Measurements from ENCODE around the gene MKRN2OS.

The MKRN2OS gene

GRCh38 chr3:12512534-12513118, 32.7 kb downstream of the MKRN2OS start:
- no peak for DNase-seq

DNA sequence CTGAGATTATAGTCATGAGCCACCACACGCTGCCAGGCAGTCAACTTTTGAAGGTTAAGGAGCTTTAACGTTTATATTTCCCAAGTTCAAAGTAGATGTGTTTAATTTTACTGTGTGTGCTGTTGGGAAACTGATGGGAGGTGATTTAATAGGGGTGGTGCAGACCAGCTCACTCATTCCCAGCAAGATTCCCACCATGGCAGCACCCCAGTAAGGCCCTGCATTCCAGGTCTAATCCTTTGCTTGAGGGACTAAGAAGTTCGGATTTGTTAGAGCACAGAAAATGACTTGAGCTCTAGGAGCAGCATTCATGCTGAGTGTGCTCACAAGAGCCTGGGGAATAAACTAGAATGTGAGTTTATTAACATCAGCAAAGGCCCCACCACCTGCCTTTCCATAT, 35.8 kb downstream of the MKRN2OS start:
- no peak for DNase-seq

DNA sequence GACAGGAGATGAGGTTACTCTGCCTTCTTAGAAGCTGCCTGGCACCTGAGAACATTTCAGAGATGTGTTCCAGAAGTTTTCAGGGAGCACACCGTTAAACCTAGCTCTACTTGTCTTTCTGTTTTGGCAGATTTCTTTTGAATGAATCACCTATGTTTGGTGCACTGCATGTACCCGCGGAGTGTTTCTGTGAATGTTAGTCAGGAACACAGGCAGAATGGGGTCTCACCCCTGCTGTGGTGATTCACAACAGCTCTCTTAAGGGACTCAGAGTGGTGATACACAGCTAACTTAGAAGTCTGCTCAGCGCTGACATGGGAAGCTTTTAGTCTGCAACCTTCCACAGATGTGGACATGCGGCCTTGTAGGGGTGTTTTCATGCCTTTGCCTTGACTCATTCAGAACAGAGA, 37.0 kb downstream of the MKRN2OS start:
- no peak for DNase-seq

DNA sequence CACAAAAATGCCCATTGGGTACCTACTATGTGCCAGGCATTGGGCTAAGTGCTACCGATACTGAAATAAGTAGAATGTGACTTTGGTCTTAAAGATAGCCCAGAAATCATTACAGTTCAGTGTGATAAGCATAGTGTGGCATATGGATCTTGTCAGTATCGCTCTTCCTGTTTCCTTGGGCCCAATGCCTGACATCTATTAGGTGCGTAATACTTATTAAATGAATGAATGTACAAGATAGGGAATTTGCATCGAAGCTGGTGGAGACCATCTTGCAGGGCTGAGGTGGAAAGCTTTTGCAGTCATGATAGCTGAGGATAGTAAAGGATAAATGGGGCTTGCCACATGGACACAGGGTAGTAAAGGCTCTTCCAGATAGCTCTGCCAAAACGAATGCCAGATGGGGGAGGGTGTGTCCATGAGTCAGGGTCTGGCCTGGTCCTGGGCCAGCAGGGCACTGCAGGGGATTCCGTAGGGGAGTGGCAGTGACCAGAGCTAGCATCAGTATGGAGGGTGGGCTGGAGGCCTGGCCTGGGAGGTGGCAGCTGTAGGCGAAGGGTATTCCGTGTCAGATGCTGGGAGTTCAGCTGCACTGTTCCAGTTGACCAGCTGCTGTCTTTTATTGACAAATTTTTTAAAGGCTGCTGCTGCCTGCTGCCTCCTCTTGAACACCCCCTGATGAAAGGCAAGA, 37.6 kb downstream of the MKRN2OS start:
- DNase-seq: no peak

DNA sequence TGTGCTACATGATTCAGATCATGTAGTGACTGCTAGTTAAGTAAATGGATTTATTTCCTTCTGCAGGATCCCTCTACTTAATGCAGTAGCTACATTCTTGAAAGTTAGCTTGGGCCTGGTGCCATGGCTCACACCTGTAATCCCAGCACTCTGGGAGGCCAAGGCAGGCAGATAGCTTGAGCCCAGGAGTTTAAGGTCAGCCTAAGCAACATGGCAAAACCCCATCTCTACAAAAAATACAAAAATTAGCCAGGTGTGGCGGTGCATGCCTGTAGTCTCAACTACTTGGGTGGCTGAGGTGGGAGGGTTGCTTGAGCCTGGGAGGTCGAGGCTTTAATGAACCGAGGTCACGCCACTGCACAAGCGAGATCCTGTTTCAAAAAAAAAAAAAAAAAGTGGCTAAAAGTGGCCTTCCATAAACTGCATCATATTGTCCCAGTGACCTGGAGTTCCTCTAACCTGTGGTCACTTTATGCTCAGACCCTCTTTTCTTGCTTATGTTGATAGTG, 39.0 kb downstream of the MKRN2OS start:
- DNase-seq: no peak

- no peak for DNase-seq
These were observed 42.0 kb downstream of the MKRN2OS start for GRCh38 chr3:12503126-12503957.

DNA sequence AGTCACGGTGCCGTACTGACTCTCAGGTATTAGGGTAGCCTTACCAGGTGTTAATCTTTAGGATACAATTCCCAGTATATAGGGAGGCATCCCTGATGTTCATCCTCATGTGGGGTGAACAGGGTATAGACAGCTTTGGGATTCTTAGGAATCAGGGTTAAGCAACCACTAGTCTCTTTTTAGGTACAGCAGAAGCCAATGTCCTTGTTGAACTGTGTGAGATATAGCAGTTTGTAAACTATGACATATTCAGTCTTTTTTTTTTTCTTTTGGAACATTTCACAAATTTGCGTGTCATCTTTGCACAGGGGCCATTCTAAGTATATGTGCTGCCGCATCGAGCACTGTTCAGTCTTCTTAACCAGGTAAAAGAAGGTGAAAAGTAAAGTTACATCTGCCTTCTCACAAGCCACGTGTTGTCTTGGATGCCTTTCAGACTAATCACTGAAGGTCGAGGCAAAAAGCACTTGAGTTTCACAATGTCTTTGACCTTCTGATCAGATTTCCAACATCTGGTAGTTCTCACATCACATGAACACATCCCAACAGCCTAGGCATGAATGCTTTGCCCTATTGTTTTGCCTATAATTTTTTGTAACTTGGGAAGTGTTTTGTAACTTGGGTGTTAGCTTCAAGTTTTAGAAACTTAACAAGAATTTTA, 43.8 kb downstream of the MKRN2OS start:
- DNase-seq: no peak

- no peak for DNase-seq
These were observed 45.8 kb downstream of the MKRN2OS start for GRCh38 chr3:12499474-12499873.

GRCh38 chr3:12496453-12496761, 48.9 kb downstream of the MKRN2OS start:
- no peak for DNase-seq

DNA sequence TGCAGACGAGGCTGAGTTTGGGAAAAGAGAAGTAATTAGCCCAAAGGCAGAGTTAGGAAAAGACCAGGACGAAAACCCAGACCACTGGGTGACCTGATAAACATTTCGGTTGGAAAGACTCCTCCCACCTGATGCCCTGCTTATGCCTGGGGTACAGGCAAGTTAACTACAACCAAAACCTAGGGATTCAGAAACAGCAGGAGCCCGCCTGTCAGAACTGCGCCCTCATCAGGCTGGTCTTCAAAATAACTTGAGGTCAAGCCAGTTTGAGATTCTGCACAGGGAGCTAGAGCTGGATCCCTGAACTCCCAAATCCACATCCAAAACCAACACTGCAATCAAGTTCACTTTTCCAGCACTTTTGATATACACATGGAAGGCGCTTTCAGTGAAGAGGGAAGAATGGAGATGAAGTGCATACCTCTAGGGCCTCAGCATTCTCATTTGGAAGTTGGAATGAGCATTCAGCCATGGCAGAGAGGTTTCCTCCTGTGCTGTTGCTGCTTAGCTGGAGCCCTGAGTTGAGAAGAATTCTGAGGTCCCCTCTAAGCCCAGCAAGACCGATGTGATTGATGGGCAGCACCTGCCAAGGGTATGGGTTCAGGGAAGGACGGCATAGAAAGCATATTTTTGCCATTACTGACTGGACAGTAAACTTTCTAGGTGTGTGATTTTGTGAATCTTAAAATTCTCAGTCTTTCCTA, 49.4 kb downstream of the MKRN2OS start:
- DNase-seq: no peak

DNA sequence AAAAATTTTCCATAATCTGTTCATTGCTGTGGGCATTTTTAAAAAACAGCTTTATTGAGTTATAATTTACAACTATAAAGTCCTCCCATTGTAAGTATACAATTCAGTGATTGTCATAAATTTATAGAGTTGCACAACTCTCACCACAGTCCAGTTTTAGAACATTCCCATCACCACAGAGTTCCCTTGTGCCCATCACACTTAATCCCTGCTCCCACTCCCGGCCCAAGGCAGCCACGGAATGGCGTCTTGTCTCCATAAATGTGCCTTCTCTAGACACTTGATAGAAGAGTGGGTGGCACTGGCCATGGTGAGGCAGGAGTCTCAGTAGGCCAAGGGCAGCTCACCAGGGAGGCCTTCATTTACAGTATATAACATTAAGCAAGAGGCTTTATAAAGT, 54.8 kb downstream of the MKRN2OS start:
- DNase-seq: no peak

DNA sequence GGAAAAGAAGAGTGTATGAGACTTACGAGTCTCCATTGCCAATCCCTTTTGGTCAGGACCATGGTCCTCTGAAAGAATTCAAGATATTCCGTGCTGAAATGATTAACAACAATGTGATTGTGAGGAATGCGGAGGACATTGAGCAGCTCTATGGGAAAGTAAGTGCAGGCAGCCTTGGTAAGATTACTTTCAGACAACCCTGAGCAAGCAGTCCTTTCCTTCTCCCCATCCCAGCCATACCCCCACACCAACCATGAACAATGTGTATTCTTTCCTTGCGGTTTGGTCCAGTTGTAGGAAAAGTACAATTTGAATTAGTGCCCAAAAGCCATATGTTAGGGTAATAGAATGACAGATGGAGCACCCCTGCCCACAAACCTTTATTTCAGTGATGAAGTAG, 55.5 kb downstream of the MKRN2OS start:
- DNase-seq: no peak

Data from NCI-H510A (cell line).